Measurements from ENCODE around the gene CCDC88C.
A peak's percentile ranks its signal among the peaks of the same experiment; 100 is the strongest.
"Not testable (repeated sequence)": the region's sequence is repeated elsewhere in the genome, so short reads cannot be mapped to it uniquely, and the experiment has no call there.

CCDC88C gene

GRCh38 chr14:91242635-91243034 lies 175.0 kb downstream of the CCDC88C start:
- no peak for DNase-seq

- no peak for DNase-seq
These were observed 175.8 kb downstream of the CCDC88C start for GRCh38 chr14:91241863-91242262.

GRCh38 chr14:91238661-91239060 lies 179.0 kb downstream of the CCDC88C start:
- no peak for DNase-seq

GRCh38 chr14:91238085-91238484 lies 179.5 kb downstream of the CCDC88C start:
- DNase-seq = no peak

- no peak for DNase-seq
These were observed 180.4 kb downstream of the CCDC88C start for GRCh38 chr14:91237219-91237618.

- no peak for DNase-seq
These were observed 181.8 kb downstream of the CCDC88C start for GRCh38 chr14:91235841-91236240.

- no peak for DNase-seq
These were observed 182.9 kb downstream of the CCDC88C start for GRCh38 chr14:91234791-91235114.

GRCh38 chr14:91233936-91234790 lies 183.5 kb downstream of the CCDC88C start:
- no peak for DNase-seq

GRCh38 chr14:91232603-91233002 lies 185.0 kb downstream of the CCDC88C start:
- DNase-seq = no peak

- peak in 1 of 3 experiments; percentile 89 for DNase-seq
These were observed 185.6 kb downstream of the CCDC88C start for GRCh38 chr14:91232052-91232451.

GRCh38 chr14:91231446-91231845 lies 186.2 kb downstream of the CCDC88C start:
- no peak for DNase-seq

- no peak for DNase-seq
These were observed 187.1 kb downstream of the CCDC88C start for GRCh38 chr14:91230397-91231035.

- DNase-seq = no peak
These were observed 187.8 kb downstream of the CCDC88C start for GRCh38 chr14:91229743-91230200.

GRCh38 chr14:91229005-91229382 lies 188.6 kb downstream of the CCDC88C start:
- no peak for DNase-seq

GRCh38 chr14:91228112-91229004 lies 189.3 kb downstream of the CCDC88C start:
- DNase-seq = no peak

GRCh38 chr14:91227183-91227628 lies 190.4 kb downstream of the CCDC88C start:
- DNase-seq = no peak

GRCh38 chr14:91226360-91226759 lies 191.3 kb downstream of the CCDC88C start:
- DNase-seq = not testable (repeated sequence)

GRCh38 chr14:91225025-91225424 lies 192.6 kb downstream of the CCDC88C start:
- peak in 1 of 3 experiments; percentile 94 for DNase-seq

GRCh38 chr14:91223028-91223783 lies 194.4 kb downstream of the CCDC88C start:
- peak in 1 of 3 experiments; percentile 33 for DNase-seq
